ENCODE measurements around the gene VEPH1.

The VEPH1 gene

DNA sequence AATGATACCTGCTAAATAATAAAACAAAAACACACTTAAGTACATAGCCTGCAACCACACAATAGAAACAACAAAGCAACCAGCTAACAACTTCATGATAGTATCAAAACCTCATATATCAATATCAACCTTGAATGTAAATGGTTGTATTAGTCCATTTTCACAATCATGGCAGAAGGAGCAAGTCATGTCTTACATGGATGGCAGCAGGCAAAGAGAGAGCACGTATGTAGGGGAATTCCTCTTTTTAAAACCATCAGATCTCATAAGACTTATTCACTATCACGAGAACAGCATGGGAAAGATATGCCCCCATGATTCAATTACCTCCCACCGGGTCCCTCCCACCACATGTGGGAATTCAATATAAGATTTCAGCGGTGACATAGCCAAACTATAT lies 111.1 kb downstream of the VEPH1 start:
- TF ChIP-seq, protein P1, sequence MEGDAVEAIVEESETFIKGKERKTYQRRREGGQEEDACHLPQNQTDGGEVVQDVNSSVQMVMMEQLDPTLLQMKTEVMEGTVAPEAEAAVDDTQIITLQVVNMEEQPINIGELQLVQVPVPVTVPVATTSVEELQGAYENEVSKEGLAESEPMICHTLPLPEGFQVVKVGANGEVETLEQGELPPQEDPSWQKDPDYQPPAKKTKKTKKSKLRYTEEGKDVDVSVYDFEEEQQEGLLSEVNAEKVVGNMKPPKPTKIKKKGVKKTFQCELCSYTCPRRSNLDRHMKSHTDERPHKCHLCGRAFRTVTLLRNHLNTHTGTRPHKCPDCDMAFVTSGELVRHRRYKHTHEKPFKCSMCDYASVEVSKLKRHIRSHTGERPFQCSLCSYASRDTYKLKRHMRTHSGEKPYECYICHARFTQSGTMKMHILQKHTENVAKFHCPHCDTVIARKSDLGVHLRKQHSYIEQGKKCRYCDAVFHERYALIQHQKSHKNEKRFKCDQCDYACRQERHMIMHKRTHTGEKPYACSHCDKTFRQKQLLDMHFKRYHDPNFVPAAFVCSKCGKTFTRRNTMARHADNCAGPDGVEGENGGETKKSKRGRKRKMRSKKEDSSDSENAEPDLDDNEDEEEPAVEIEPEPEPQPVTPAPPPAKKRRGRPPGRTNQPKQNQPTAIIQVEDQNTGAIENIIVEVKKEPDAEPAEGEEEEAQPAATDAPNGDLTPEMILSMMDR (IDR thresholded peaks at IDR 0.05; ENCODE audit: insufficient read depth, low read length) = no peak
- TF ChIP-seq, protein P2, sequence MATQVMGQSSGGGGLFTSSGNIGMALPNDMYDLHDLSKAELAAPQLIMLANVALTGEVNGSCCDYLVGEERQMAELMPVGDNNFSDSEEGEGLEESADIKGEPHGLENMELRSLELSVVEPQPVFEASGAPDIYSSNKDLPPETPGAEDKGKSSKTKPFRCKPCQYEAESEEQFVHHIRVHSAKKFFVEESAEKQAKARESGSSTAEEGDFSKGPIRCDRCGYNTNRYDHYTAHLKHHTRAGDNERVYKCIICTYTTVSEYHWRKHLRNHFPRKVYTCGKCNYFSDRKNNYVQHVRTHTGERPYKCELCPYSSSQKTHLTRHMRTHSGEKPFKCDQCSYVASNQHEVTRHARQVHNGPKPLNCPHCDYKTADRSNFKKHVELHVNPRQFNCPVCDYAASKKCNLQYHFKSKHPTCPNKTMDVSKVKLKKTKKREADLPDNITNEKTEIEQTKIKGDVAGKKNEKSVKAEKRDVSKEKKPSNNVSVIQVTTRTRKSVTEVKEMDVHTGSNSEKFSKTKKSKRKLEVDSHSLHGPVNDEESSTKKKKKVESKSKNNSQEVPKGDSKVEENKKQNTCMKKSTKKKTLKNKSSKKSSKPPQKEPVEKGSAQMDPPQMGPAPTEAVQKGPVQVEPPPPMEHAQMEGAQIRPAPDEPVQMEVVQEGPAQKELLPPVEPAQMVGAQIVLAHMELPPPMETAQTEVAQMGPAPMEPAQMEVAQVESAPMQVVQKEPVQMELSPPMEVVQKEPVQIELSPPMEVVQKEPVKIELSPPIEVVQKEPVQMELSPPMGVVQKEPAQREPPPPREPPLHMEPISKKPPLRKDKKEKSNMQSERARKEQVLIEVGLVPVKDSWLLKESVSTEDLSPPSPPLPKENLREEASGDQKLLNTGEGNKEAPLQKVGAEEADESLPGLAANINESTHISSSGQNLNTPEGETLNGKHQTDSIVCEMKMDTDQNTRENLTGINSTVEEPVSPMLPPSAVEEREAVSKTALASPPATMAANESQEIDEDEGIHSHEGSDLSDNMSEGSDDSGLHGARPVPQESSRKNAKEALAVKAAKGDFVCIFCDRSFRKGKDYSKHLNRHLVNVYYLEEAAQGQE (IDR thresholded peaks at IDR 0.05; ENCODE audit: insufficient replicate concordance, low read depth) = no peak
- TF ChIP-seq POLR2AphosphoS5 (IDR thresholded peaks at IDR 0.05; ENCODE audit: low read depth) = no peak
- TF ChIP-seq GABPA (IDR thresholded peaks at IDR 0.05; ENCODE audit: low read depth) = no peak
- TF ChIP-seq SPI1 (IDR thresholded peaks at IDR 0.05; ENCODE audit: borderline replicate concordance, low read depth) = no peak
- no peak for DNase-seq (ENCODE audit: low read depth in 1 of 2, low spot score in 1 of 2)
- no peak overlapping the region for H3K4me3 ChIP-seq (replicated peaks; ENCODE audit: insufficient read depth, low read length)

DNA sequence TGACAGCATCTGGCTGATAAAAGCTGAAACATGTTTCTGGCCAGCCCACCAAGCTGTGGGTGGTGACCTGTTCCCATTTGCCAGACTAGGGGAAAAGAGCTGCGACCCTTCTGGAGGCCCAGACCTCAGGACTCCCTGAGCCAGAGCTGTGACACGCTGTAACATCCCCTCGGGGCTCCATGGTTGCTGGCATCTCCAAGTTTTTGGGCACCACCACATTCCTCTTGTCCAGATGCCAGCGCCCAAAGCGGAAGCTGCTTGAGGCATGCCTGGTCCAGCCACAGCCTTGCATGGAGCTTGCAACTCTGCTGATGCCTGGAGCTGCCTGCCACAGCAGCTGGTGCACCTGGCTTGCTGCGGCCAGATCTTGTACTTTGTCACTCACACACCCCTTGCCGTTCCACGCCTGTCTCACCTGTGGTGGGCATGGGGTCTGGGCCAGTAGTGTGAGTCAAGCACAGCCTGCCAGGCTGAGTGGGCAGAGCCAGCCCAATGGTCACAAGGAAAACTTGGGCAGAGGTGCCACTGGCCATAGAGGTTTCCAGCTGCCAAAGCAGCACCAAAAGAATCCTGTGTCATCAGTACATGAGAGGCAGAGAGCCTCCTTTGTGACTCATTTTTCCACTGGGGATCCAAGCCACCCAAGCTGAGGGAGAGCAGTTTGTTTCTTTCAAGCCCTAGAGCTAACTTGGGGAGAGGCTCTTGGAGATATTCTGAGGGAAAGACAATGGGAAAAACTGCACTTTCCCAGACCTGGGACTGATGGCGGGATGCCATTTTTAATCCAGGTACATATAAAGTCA lies 112.3 kb downstream of the VEPH1 start:
- TF ChIP-seq SPI1 (IDR thresholded peaks at IDR 0.05; ENCODE audit: borderline replicate concordance, low read depth) (no peak), GABPA (IDR thresholded peaks at IDR 0.05; ENCODE audit: low read depth) (no peak), POLR2AphosphoS5 (IDR thresholded peaks at IDR 0.05; ENCODE audit: low read depth) (no peak)
- TF ChIP-seq, protein P1 (IDR thresholded peaks at IDR 0.05; ENCODE audit: insufficient read depth, low read length) = no peak
- TF ChIP-seq, protein P2 (IDR thresholded peaks at IDR 0.05; ENCODE audit: insufficient replicate concordance, low read depth) = no peak
- H3K27ac ChIP-seq (replicated peaks) = no peak overlapping the region
- H3K4me3 ChIP-seq (replicated peaks; ENCODE audit: insufficient read depth, low read length) = no peak overlapping the region
- H3K27me3 ChIP-seq (ENCODE audit: insufficient read depth, poor library complexity, severe bottlenecking) = no peaks in the 10 kb centered on the region
- no peak for DNase-seq (ENCODE audit: low read depth in 1 of 2, low spot score in 1 of 2)

More for the DNA sequence above, 111.1 kb downstream of the VEPH1 start:
- Histone ChIP-seq H3K27me3 (ENCODE audit: insufficient read depth, poor library complexity, severe bottlenecking) (no peaks in the 10 kb centered on the region), H3K27ac (replicated peaks) (no peak overlapping the region)

DNA sequence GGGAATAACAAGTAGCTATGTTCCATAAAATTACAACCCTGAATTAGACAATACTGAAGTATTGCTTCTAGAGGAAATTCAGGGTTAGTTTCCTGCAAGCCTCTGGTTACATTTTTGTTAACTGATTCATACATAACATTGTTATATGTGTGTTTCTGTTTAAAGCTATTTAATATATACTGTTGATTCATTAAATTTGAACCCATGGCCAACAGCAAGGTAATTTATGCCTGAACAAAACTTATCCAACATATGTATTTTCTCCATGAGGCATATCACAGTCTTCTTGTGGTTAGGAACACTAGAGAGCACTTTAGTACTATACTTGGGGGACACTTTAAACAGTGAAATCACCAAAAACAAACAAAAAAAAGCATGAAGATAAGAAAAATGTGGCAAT lies 114.2 kb downstream of the VEPH1 start:
- no peak for DNase-seq (ENCODE audit: low read depth in 1 of 2, low spot score in 1 of 2)
- Histone ChIP-seq H3K27me3 (ENCODE audit: insufficient read depth, poor library complexity, severe bottlenecking) (peaks cover 4% of the 10 kb centered on the region), H3K27ac (replicated peaks) (no peak overlapping the region), H3K4me3 (replicated peaks; ENCODE audit: insufficient read depth, low read length) (no peak overlapping the region)
- TF ChIP-seq, protein P1 (IDR thresholded peaks at IDR 0.05; ENCODE audit: insufficient read depth, low read length) = no peak
- TF ChIP-seq GABPA (IDR thresholded peaks at IDR 0.05; ENCODE audit: low read depth) (no peak), SPI1 (IDR thresholded peaks at IDR 0.05; ENCODE audit: borderline replicate concordance, low read depth) (no peak), POLR2AphosphoS5 (IDR thresholded peaks at IDR 0.05; ENCODE audit: low read depth) (no peak)
- TF ChIP-seq, protein P2 (IDR thresholded peaks at IDR 0.05; ENCODE audit: insufficient replicate concordance, low read depth) = no peak
